Hippocampal formation (tissue), 2 donors: ENCODE measurements around the gene LRIT2.

Source experiments
- DNase-seq, 2 donors: peaks; one replicate each; lab custom pipeline; 2025; lab: John Stamatoyannopoulos, UW

The LRIT2 gene, protein sequence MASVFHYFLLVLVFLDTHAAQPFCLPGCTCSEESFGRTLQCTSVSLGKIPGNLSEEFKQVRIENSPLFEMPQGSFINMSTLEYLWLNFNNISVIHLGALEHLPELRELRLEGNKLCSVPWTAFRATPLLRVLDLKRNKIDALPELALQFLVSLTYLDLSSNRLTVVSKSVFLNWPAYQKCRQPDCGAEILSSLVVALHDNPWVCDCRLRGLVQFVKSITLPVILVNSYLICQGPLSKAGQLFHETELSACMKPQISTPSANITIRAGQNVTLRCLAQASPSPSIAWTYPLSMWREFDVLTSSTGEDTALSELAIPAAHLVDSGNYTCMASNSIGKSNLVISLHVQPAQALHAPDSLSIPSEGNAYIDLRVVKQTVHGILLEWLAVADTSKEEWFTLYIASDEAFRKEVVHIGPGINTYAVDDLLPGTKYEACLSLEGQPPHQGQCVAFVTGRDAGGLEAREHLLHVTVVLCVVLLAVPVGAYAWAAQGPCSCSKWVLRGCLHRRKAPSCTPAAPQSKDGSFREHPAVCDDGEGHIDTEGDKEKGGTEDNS

DNA sequence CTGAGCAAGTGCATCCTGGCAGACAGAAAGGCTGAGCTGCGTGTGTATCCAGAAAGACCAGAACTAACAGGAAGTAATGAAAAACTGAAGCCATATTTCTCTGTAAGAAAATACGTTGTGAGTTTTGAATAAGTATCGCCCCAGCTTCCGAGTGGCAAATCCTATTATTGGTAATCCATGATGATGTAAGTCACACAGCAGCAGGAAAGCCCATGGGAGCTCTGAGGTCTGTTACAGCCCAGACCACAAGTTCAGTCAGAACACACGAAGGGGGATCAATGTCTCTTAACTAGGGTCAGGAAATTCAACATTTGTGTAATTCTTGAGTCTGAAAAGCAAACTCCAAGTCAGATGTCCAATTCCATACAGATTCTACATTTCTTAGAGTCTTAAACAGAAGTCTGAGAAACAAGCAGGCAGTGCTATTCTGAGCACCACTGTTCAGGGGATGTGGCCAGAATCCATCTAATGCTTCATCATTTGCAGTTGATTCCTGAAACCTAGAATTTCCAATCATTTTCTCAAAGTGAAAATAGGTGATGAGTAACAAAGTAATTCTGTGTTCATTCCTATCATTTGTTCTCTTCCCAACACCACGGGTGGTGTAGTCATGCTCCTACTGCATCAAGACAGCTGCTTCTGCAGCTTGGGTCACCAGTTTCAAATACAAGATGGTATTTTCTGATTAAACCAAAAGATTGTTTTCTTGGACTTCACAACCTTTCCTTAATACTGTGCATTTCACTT, at the start of gene LRIT2:
Gene LRIT2 (minus strand): TSS at position 118 of the 747 bp plus-strand sequence. CDS start 24 bp downstream, at position 94.
- no peak for DNase-seq

GRCh38 chr10:84270708-84271107, 45.4 kb upstream of the LRIT2 start:
- DNase-seq, result no peak

DNA sequence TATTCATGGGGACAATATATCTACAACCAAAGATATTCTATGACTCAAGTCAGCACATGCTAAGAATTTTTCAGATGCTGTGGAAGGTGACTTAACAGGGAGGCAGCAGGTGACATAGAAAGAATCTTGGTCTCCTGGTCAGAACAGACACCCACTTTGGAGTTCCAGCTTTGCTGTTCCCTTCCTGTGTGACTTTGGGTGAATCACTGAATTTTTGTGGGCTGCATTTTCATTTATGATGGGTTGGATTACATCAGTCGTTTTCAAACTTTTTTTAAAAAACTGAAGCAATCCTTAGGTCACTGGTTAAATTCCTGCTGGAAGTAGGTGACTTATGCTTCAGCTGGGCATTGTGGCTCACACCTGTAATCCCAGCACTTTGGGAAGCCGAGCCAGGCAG, 44.4 kb upstream of the LRIT2 start:
- DNase-seq, result no peak

DNA sequence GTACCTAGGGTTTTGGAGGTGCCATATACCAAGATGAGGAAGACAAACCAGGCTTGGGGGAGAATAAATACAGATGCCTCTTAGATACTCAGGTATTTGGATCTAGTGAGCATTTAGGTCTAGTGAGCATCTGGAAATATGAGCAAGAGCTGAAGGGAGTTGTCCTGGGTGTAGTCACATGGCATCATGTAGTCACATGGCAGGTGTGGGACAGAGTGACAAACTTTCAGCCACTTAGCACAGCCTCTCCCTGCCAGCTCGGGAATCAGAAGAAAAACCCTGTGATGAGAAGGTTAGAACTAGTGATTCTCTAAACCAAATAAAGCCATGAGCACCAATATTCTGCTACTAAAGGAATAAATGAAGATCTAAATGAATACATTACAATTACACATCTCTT, 43.8 kb upstream of the LRIT2 start:
- no peak for DNase-seq

GRCh38 chr10:84267503-84268126, 42.3 kb upstream of the LRIT2 start:
- DNase-seq, result no peak

DNA sequence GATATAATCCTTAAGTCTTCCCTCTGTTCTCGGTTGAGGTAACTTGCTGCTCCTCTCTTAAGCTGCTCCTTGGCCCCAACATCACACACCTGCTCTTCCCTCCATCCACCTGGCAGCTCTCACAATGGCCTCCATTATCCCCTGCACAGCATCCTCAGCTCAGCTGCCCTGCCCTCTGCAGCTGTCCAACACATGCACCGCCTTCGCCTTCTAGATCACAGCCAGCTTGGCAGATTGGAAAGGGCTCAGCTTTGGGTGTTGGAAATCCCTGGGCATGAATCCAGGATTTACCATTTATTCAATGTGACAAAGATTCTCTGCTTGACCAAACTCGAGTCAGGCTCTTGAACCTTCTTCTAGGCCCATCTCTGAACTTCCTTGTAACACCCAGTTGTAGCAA, 40.1 kb upstream of the LRIT2 start:
- DNase-seq, result no peak

DNA sequence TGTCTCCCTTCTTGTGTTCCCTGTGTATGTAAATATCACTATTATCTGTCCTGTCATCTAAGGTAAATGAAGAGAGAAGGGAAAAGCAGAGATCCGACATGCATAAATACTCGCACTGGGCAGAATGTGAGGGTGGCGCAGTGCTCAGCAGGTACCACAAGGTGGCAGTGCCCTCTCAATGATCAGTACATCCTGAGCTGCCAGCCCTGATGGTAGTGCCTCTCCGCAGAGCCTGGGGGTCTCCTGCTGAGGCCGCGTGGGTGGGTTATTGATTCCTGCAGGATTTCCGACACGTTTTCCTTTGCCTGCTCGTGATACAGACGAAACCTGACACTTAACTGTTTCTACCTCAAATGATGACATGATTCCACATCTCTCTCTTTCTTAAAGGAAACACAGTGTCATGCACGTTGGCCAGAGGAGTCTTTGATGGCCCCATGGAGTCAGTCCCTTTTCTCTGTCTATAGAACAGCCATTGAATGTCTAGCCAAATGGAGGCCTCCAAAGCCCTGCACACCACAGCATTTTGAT, 39.3 kb upstream of the LRIT2 start:
- DNase-seq, result peak; percentile 49 to 63

GRCh38 chr10:84263716-84264115, 38.4 kb upstream of the LRIT2 start:
- no peak for DNase-seq

DNA sequence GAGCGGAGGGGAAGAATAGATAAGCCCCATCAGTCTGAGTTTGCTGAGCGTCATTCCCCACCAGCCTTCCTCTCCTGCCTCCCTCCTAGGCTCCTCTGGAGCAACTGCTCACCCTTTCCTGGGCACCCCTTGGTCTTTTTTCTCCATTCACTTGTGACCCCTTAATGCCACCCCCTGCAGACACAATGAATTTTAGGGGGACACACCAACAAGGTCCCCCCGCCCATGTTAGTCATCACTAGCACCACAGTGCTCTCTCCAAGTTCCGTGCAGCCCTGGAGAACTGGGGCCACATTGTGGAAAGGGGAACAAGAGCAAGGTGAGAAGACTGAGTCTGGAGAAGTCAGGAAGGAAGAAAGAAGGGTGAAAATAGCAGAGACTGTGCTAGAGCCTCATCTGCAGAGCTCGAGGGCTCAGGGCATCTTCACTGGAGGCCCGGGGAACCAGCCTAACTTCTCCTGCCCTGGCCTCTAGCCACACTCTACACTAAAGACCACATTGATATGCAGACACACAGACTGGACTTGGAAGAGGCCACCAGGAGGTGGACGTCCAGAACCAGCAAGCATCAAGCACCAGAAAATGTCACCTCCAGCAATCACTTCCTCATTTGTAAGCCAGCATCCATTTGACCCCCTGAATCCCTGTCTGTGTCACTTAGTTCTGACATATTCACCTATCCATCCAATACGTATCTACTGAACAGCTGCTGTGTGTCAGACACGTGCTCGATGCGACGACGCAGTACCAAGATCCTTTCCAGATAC, 37.0 kb upstream of the LRIT2 start:
- DNase-seq, result no peak

DNA sequence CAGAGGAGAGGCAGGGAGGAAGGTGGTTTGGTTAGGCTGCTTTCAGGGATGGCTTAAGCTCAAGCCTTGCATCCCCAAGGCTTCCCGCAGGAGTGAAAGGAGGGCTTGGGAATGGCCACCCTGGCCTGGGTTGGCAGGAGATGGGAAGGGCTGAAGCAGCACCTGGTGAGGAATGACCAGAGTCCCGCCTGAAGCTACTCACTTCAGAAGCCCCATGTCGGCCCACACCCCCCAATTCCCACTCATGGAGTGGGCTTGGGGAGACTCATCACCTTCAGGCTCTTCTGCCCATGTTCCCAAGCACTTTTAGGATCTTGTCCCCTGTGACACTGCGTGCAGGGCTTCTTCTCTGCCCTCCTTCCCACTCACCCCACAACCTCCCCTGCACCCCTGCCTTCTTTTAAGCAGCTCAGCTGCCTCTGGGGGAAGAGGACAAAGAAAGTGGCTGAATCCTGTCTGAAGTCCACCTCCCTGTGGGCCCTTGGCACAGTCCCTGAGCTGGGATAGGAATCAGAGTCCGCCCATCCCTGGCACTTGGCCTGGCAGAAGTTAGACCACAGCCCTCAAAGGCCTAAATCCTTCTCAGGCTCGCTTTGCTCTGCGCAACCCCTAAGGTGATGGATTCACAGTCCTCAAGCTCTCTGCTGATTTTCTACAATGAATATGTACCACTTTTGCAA, 36.0 kb upstream of the LRIT2 start:
- DNase-seq, result no peak

- no peak for DNase-seq
Measured at GRCh38 chr10:84258034-84258695, 32.8 kb upstream of the LRIT2 start.

DNA sequence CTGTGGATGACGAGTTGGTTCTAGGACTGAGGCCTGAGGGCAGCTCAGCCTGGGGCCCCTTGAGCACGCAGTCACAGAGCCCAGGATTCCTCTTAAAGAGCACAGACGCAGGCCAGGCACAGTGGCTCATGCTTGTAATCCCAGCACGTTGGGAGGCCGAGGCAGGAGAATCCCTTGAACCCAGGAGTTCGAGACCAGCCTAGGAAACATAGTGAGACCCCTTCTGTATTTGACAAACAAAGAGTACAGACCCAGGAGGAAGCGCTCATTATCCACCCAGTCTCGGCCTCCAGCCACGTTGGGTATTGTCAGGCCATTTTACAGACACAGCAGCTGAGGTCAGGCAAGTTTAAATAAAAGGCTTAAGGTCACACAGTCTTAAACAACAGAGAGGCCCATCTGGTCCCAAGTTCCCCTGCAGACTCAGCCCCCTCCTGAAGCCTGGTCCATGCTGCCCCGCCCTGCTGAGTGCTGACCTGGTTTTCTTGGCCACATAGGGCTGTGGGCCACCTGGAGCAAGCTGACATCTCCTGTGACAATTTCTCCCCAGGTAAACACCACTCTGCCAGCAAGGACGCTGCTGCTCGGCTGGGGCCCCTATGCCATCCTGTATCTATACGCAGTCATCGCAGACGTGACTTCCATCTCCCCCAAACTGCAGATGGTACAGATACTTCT, 32.1 kb upstream of the LRIT2 start:
- no peak for DNase-seq

GRCh38 chr10:84256510-84257342, 31.4 kb upstream of the LRIT2 start:
- peak in 1 of 2 donors; percentile 63 for DNase-seq

- no peak for DNase-seq
Measured at GRCh38 chr10:84254552-84255478, 29.5 kb upstream of the LRIT2 start.

- DNase-seq, result no peak
Measured at GRCh38 chr10:84248794-84249193, 23.4 kb upstream of the LRIT2 start.

DNA sequence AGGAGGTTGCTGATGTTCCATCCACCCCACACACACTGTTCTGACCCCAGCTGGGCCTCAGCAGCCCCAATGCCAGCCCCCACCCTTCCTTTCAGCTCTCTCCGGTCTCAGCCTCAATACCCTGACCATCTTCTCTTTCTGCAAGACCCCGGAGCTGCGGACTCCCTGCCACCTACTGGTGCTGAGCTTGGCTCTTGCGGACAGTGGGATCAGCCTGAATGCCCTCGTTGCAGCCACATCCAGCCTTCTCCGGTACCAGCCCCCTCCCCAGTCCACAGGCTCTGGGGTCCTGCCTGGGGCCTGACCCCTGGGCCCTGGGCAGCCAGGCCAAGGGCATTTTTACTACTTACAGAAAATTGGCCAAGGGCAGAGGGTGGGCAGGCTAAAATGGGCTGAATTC, 22.2 kb upstream of the LRIT2 start:
- DNase-seq, result no peak

DNA sequence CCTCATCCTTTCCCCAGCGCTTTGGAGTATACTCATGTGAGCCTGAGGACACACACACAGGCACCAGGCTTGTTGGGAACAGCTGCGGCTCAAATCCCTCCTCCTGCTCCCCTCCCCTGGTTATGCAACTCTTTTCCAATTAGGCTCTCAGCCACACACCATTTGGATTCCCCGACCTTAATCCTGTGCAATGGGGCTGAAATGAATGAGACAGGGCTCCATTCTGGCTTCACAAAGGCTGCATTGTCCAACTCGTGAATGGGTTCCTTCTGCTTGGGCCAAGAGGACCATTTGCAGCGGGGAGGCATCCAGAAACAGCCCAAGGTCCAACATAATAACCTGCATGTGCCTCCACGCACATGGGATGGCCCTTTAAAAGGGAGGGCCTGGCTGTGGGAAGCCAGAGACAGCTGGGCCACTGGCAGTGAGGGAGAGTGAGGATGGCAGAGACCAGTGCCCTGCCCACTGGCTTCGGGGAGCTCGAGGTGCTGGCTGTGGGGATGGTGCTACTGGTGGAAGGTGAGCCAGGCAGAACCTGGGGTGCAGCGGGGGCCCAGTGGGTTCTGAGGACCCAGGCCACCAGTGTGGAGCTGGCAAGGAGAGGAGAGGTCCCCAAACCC, 19.4 kb upstream of the LRIT2 start, which contains the start of gene RGR:
Gene RGR (plus strand): TSS at position 403 of the 620 bp plus-strand sequence. CDS start 38 bp downstream, at position 441.
- DNase-seq, result peak; percentile 95 to 97
